GM18505 (cell line): Measurements from ENCODE around the gene FBXO9.

Source experiments
- ATAC-seq: cut with Tn5 transposase; IDR thresholded peaks from one replicate; pipeline ENCODE4 v1.9.1; 2021; ENCODE audit not compliant: unreplicated experiment
- POLR2A ChIP-seq: IDR thresholded peaks from 4 replicates; pipeline ENCODE4 v1.6.1; 2011; ENCODE audit warnings: borderline replicate concordance; ENCODE audit not compliant: insufficient read depth, insufficient read length; ENCODE audit errors: extremely low read depth

FBXO9 gene

DNA sequence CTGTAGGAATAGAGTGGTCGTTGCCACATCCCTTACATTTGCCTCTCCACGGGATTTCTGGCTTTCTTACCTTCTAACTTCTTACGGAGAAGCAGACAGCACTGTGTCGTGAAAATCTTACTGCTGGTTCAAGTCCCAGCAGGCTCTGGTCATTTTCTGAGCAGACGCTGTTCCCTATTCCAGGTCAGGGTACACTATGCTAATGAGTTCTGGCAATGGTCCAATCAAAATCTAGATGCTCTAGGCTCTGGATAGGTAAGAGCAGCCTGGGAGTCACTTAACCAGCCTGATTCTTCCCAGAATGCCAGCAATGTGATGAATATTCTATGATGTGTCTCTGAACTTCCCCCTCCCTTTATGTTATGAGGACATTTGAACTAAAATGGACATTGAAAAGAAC is 83.5 kb downstream of the FBXO9 start, which contains the start of gene GCM1:
Gene GCM1, minus strand, starts transcription at position 158 of the 400 bp plus-strand sequence. CDS start 3,209 bp downstream, outside the sequence.
- no peak for TF ChIP-seq POLR2A
- ATAC-seq: no peak
